Measurements from ENCODE around the gene DNAAF5. TPM values are rescaled to one million over a fixed set of nuclear protein-coding genes. Genes with fewer than 3 reads are reported as not detected.
A peak's percentile ranks its signal among the peaks of the same experiment; 100 is the strongest.

The DNAAF5 gene
- total and polyA plus RNA-seq, 2 experiments from 2014 or later, result 19.0 to 23.5 TPM

DNA sequence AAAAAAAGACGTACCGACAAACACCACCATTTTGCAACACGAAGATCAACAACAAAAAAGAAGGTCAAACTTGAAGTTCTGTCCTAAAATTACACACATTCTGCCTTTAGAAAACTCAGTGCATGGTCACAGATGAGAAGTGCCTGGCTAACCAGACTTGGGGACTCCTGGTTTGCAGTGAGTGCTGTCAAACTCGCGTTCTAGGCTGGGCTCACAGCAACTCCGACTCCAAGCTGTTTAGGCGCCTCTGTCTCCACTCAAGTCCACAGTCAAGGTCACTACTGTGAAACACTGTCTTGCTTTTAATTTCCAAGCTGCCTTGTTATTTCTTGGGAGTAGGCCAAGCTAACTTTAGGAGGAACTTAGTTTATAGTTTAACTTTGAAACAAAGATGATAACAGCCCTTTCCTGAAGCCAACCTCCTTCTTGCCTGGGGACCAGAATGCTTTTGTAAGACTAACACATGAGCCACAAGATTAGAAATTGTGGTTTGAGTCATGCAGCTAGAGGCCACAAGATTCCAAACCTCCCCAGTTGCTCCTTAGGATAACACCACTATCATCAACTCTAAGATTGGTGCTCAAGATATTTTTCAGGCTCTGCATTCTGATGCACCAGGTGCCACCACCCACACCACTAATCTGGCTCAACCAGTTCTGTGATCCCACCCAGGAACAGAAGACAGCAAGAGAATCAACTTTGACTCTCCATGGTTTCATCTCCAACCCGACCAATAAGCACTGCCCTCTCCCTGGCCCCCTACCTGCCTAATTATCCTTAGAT is 1.1 kb upstream of the DNAAF5 start:
- 93% methylated on average over 8 of the region's 8 CpGs for WGBS (ENCODE audit: low lambda C conversion rate, missing lambda C conversion rate)
- Histone ChIP-seq H3K79me2 (peaks cover 44% of the 10 kb centered on the region), H3K4me2 (peak overlapping the region; percentile 99), H3K4me1 (ENCODE audit: insufficient read depth) (peaks cover 10% of the 10 kb centered on the region), H3K27me3 (no peaks in the 10 kb centered on the region), H2AFZ (no peak overlapping the region), H3K4me3 (no peak overlapping the region), H3K9me2 (replicated peaks; ENCODE audit: insufficient read depth) (no peaks in the 10 kb centered on the region), H3K9me3 (ENCODE audit: low read depth) (no peaks in the 10 kb centered on the region), H3K36me3 (replicated peaks; ENCODE audit: insufficient read depth, low read depth) (no peaks in the 10 kb centered on the region), H4K20me1 (ENCODE audit: insufficient read depth, poor library complexity, severe bottlenecking) (no peaks in the 10 kb centered on the region), H3K27ac (no peak overlapping the region)
- TF ChIP-seq CTCF (IDR thresholded peaks at IDR 0.05; ENCODE audit: poor library complexity) (no peak), EZH2phosphoT487 (IDR thresholded peaks at IDR 0.05; ENCODE audit: low read depth, severe bottlenecking, unreplicated experiment) (no peak), EZH2 (IDR thresholded peaks at IDR 0.05; ENCODE audit: borderline replicate concordance) (no peak)
- peak; percentile 8 for DNase-seq (ENCODE audit: low spot score)

DNA sequence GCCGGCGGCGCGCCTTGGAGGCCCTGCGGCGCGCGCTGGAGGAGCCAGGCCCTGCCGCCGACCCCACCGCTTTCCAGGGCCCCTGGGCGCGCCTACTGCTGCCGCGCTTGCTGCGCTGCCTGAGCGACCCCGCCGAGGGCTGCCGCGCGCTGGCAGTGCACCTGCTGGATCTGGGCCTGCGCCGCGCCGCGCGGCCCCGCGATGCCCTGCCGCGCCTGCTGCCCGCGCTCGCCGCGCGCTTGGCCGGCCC is 280 bp downstream of the DNAAF5 start:
- under 1% methylated on average over 29 of the region's 39 CpGs for WGBS (ENCODE audit: low lambda C conversion rate, missing lambda C conversion rate)
- DNase-seq (ENCODE audit: low spot score), result no peak
- Histone ChIP-seq H3K27me3 (no peaks in the 10 kb centered on the region), H2AFZ (no peak overlapping the region), H3K36me3 (replicated peaks; ENCODE audit: insufficient read depth, low read depth) (no peaks in the 10 kb centered on the region), H3K27ac (no peak overlapping the region), H4K20me1 (ENCODE audit: insufficient read depth, poor library complexity, severe bottlenecking) (no peaks in the 10 kb centered on the region), H3K4me1 (ENCODE audit: insufficient read depth) (peaks cover 12% of the 10 kb centered on the region), H3K9me3 (ENCODE audit: low read depth) (no peaks in the 10 kb centered on the region), H3K4me2 (peak overlapping the region; percentile 99), H3K79me2 (peaks cover 44% of the 10 kb centered on the region), H3K4me3 (peak overlapping the region; percentile 90), H3K9me2 (replicated peaks; ENCODE audit: insufficient read depth) (no peaks in the 10 kb centered on the region)
- TF ChIP-seq EZH2phosphoT487 (IDR thresholded peaks at IDR 0.05; ENCODE audit: low read depth, severe bottlenecking, unreplicated experiment), result no peak
- TF ChIP-seq EZH2 (IDR thresholded peaks at IDR 0.05; ENCODE audit: borderline replicate concordance), result no peak
- no peak for TF ChIP-seq CTCF (IDR thresholded peaks at IDR 0.05; ENCODE audit: poor library complexity)

DNA sequence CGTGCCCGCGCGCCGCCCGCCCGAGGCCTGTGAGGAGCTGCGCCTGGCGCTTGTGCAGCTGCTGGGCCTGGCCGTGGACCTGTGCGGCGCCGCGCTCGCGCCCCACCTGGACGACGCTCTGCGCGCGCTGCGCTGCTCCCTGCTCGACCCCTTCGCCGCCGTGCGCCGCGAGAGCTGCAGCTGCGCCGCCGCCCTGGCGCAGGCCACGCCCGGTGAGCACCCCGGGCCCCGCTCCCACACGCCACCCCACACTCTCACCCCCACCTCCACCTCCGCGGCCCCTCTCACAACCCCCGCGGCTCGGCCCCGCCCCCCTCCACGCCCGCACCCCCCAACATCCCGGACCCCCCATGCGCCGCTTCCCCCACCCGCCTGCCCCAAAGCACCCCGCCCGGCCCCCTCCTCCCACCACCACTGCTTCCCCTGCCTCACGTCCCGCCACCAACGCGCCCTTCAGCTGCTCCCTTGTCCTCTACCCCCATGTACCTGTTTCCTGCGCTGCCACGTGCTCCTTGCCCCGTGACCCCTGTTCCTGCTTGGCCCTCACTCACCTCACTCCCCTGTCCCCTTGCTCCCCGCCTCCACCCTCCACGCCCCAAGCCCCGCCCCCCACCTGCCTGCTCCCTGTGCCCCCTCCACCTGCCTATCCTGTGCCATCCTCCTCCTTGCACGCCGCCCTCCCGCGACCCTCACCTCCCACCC is 756 bp downstream of the DNAAF5 start, which contains the start of gene PRKAR1B:
TSS of gene PRKAR1B (minus strand) at position 178 of the 702 bp plus-strand sequence. CDS start 15,776 bp downstream, outside the sequence.
- Histone ChIP-seq H3K27me3 (no peaks in the 10 kb centered on the region), H3K79me2 (peaks cover 44% of the 10 kb centered on the region), H4K20me1 (ENCODE audit: insufficient read depth, poor library complexity, severe bottlenecking) (no peaks in the 10 kb centered on the region), H3K9me2 (replicated peaks; ENCODE audit: insufficient read depth) (no peaks in the 10 kb centered on the region), H3K4me2 (peak within 1 kb of the TSS; percentile 99), H3K36me3 (replicated peaks; ENCODE audit: insufficient read depth, low read depth) (no peaks in the 10 kb centered on the region), H3K9me3 (ENCODE audit: low read depth) (no peaks in the 10 kb centered on the region), H3K4me1 (ENCODE audit: insufficient read depth) (peaks cover 15% of the 10 kb centered on the region), H3K27ac (peak within 1 kb of the TSS; percentile 81), H3K4me3 (peak within 1 kb of the TSS; percentile 90), H2AFZ (peak within 1 kb of the TSS; percentile 94)
- DNase-seq (ENCODE audit: low spot score), result peak; percentile 69
- no peak for TF ChIP-seq EZH2phosphoT487 (IDR thresholded peaks at IDR 0.05; ENCODE audit: low read depth, severe bottlenecking, unreplicated experiment)
- TF ChIP-seq CTCF (IDR thresholded peaks at IDR 0.05; ENCODE audit: poor library complexity), result no peak
- no peak for TF ChIP-seq EZH2 (IDR thresholded peaks at IDR 0.05; ENCODE audit: borderline replicate concordance)
- 0% methylated on average over 17 of the region's 66 CpGs for WGBS (ENCODE audit: low lambda C conversion rate, missing lambda C conversion rate)
